NCI-H1105 treated with DMSO at 0.1 percent for 48 hours (cell line): Measurements from ENCODE around the gene OR4E1.
"Not testable (repeated sequence)": the region's sequence is repeated elsewhere in the genome, so short reads cannot be mapped to it uniquely, and the experiment has no call there.

ENCODE experiments used
- DNase-seq: peaks from one replicate; lab custom pipeline; 2025; lab: John Stamatoyannopoulos, UW

The OR4E1 gene

DNA sequence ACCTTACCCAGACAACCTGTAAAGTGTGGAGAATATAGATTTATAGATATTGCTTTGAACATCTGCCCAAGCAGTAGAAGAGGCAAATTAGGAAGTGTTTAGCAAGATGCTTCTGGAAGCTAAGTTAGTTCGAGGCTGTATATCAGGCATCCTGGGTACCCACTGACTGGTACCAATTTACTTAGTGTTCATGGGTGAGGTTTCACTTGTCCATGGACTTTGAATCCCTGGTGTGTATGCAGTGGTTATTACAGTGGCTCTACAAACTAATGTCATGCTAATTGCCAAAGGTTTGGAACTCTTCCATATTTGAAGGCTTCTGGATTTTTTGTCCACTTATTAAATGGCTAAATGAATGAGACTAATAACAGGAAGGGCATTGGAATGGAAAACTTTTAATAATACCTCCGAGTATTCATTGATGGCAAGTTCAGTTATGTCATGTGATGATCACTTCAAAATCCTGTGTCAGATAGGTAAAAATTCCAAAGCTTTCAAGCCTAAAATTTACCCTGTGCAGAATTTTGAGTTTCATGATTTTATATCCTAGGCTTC is 20.2 kb downstream of the OR4E1 start, which contains the start of gene OR4E2:
Gene OR4E2 (plus strand): TSS at position 505 of the 555 bp plus-strand sequence. CDS start 11,248 bp downstream, outside the sequence.
- DNase-seq, result no peak

- DNase-seq, result no peak
Observed at GRCh38 chr14:21652209-21652808, 21.3 kb downstream of the OR4E1 start.

DNA sequence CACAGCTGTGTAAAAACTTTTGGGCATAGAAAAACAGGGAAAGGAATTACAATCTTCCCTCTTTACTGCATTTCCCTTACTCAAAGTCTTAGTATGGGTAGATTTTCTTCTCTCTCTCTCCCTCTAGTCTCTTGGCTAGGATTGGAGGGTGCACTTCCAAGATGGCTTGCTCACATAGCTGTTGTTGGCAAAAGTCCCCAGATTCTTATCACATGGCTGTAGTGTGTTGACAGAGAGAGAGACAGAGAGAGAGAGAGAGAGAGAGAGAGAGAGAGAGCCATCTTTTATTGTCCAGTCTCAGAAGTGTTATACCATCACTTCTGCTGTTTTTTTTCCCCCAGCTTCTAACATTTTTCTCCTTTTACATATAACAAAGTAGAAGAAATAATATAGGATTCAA is 26.2 kb downstream of the OR4E1 start:
- DNase-seq, result no peak

GRCh38 chr14:21643407-21643806 is 30.2 kb downstream of the OR4E1 start:
- DNase-seq, result no peak

DNA sequence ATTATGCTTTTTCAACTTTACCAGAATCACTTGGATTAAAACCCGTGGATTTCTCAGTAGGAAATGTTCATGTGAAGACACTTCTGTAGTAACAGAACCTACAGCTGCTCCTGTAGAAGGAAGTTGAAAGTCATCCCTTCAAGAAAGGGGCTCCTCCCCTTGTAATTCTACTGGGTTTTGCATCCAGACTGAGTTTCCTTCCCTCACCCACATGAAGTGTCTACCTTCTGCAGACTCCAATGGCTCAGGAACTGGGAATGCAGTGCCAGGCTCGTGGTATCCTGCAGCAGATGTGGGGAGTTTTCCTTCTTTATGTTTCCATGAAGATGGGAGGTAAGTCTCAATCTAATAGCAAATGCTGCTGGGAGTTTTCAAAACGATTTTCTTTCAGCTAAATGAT is 30.9 kb downstream of the OR4E1 start:
- DNase-seq, result no peak

GRCh38 chr14:21634840-21635239 is 38.8 kb downstream of the OR4E1 start, which contains the start of gene OR10G2:
OR10G2 (minus strand) TSS chr14:21634940; CDS start chr14:21634842, 98 bp downstream.
- no peak for DNase-seq

- no peak for DNase-seq
Observed at GRCh38 chr14:21631084-21631483, 42.5 kb downstream of the OR4E1 start.

GRCh38 chr14:21630503-21630902 is 43.1 kb downstream of the OR4E1 start:
- not testable (repeated sequence) for DNase-seq

- no peak for DNase-seq
Observed at GRCh38 chr14:21626491-21627230, 47.0 kb downstream of the OR4E1 start.
